SU-DHL-6 (cell line): Measurements from ENCODE around the gene UBE3B.

Source experiments
- H2AFZ ChIP-seq: fragments of 200-600 bp; sonication (generic); 2 replicates; pipeline ENCODE4 v1.6.1; 2014; ENCODE audit warnings: low read depth, mild to moderate bottlenecking, moderate library complexity, mixed read lengths, antibody characterized with exemption, low read length; ENCODE audit not compliant: severe bottlenecking
- H3F3A ChIP-seq: fragments of 200-600 bp; shearing (Covaris generic); 2 replicates; pipeline ENCODE4 v1.6.0; 2016; ENCODE audit warnings: antibody characterized with exemption, mild to moderate bottlenecking; ENCODE audit not compliant: insufficient read depth
- H3K27ac ChIP-seq: fragments of 200-600 bp; sonication (generic); 2 replicates; pipeline ENCODE4 v1.5.1; 2016; ENCODE audit warnings: low read depth, mild to moderate bottlenecking, low read length, moderate library complexity, mixed read lengths
- H3K27me3 ChIP-seq: fragments of 200-600 bp; sonication (generic), shearing (Covaris generic); 2 replicates; pipeline ENCODE4 v1.6.0; 2014; ENCODE audit warnings: mild to moderate bottlenecking, low read length
- H3K36me3 ChIP-seq: fragments of 200-600 bp; sonication (generic); 2 replicates; pipeline ENCODE4 v1.6.1; 2014; ENCODE audit warnings: mild to moderate bottlenecking, low read length, mixed read lengths
- H3K4me2 ChIP-seq: fragments of 300-600, 200-600 bp; shearing (Covaris generic), sonication (generic); 2 replicates; pipeline ENCODE4 v1.6.0; 2014; ENCODE audit warnings: low read length, low read depth, mild to moderate bottlenecking; ENCODE audit not compliant: poor library complexity, severe bottlenecking
- H3K4me3 ChIP-seq: fragments of 200-600 bp; sonication (generic); 2 replicates; pipeline ENCODE4 v1.5.1; 2014; ENCODE audit warnings: antibody characterized with exemption, low read length, mild to moderate bottlenecking, mixed read lengths; ENCODE audit not compliant: insufficient read depth, poor library complexity, severe bottlenecking
- H3K79me2 ChIP-seq: fragments of 200-600 bp; sonication (generic); 2 replicates; pipeline ENCODE4 v1.6.1; 2014; ENCODE audit warnings: mild to moderate bottlenecking, low read length, moderate library complexity; ENCODE audit not compliant: insufficient read depth
- H3K9ac ChIP-seq: fragments of 200-600 bp; sonication (generic); 2 replicates; pipeline ENCODE4 v1.7.0; 2014; ENCODE audit warnings: mild to moderate bottlenecking, low read length
- H3K9me2 ChIP-seq: fragments of 200-600 bp; sonication (generic); replicated peaks from 2 replicates; pipeline ENCODE4 v1.6.1; 2014; ENCODE audit warnings: low read length; ENCODE audit not compliant: insufficient read depth
- H3K9me3 ChIP-seq: fragments of 200-600 bp; sonication (generic); 2 replicates; pipeline ENCODE4 v1.6.1; 2014; ENCODE audit warnings: low read length, mixed read lengths; ENCODE audit not compliant: insufficient read depth
- H4K20me1 ChIP-seq: fragments of 200-600 bp; sonication (generic); 2 replicates; pipeline ENCODE4 v1.6.1; 2014; ENCODE audit warnings: low read depth, mild to moderate bottlenecking, antibody characterized with exemption, low read length, moderate library complexity, mixed read lengths
- CTCF ChIP-seq: fragments of 200-600 bp; sonication (generic); IDR thresholded peaks from one replicate; pipeline ENCODE4 v1.5.1; 2017; ENCODE audit warnings: antibody characterized with exemption, mild to moderate bottlenecking, low read length, moderate library complexity; ENCODE audit not compliant: insufficient read depth, poor library complexity, severe bottlenecking
- EZH2phosphoT487 ChIP-seq: fragments of 200-600 bp; sonication (generic), shearing (Covaris generic); conservative IDR thresholded peaks from 2 replicates; pipeline ENCODE4 v1.6.1; 2018; ENCODE audit warnings: mild to moderate bottlenecking, antibody characterized with exemption, low read length, moderate library complexity, mixed read lengths

Gene UBE3B

GRCh38 chr12:109500406-109501185 lies 23.2 kb downstream of the UBE3B start:
- Histone ChIP-seq H3K9ac (no peak overlapping the region), H3K4me2 (no peak overlapping the region), H4K20me1 (no peaks in the 10 kb centered on the region), H3K27me3 (no peaks in the 10 kb centered on the region), H3K9me2 (no peaks in the 10 kb centered on the region), H3F3A (no peaks in the 10 kb centered on the region), H3K36me3 (no peaks in the 10 kb centered on the region; the same call in 1 of the 2 replicates), H3K27ac (no peak overlapping the region), H2AFZ (no peak overlapping the region), H3K9me3 (no peaks in the 10 kb centered on the region), H3K4me3 (no peak overlapping the region), H3K79me2 (no peaks in the 10 kb centered on the region)
- no peak for TF ChIP-seq EZH2phosphoT487

DNA sequence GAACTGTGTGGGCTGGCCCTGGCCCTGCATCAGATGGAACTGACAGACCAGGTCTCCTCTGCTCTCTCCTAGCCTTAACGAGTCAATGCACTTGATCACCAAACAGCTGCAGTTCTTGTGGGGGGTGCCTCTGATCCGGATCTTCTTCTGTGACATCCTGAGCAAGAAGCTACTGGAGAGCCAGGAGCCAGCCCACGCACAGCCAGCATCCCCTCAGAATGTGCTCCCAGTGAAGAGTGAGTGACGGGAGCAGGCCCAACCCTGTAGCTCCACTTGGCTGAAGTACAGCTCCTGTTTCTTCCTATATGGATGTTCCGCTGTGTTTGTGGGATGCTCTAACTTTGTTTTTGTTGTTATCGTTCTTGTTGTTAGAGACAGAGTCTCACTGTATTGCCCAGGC lies 23.9 kb downstream of the UBE3B start:
- H3K36me3 ChIP-seq, result no peaks in the 10 kb centered on the region; the same call in 1 of the 2 replicates
- H3K4me3 ChIP-seq, result no peak overlapping the region
- no peak overlapping the region for H3K27ac ChIP-seq
- no peak overlapping the region for H3K4me2 ChIP-seq
- no peaks in the 10 kb centered on the region for H3F3A ChIP-seq
- no peak overlapping the region for H2AFZ ChIP-seq
- no peaks in the 10 kb centered on the region for H3K27me3 ChIP-seq
- H3K9me2 ChIP-seq, result no peaks in the 10 kb centered on the region
- no peaks in the 10 kb centered on the region for H4K20me1 ChIP-seq
- TF ChIP-seq EZH2phosphoT487 (no peak), CTCF (no peak)
- no peaks in the 10 kb centered on the region for H3K79me2 ChIP-seq
- no peak overlapping the region for H3K9ac ChIP-seq
- no peaks in the 10 kb centered on the region for H3K9me3 ChIP-seq

GRCh38 chr12:109502332-109502731 lies 24.9 kb downstream of the UBE3B start:
- H3K36me3 ChIP-seq, result no peaks in the 10 kb centered on the region; the same call in 1 of the 2 replicates
- no peak for TF ChIP-seq CTCF
- no peak for TF ChIP-seq EZH2phosphoT487
- no peak overlapping the region for H3K4me3 ChIP-seq
- H3K27ac ChIP-seq, result no peak overlapping the region
- no peaks in the 10 kb centered on the region for H3F3A ChIP-seq
- no peaks in the 10 kb centered on the region for H4K20me1 ChIP-seq
- H3K9me3 ChIP-seq, result no peaks in the 10 kb centered on the region
- H3K79me2 ChIP-seq, result no peaks in the 10 kb centered on the region
- H3K9ac ChIP-seq, result no peak overlapping the region
- no peaks in the 10 kb centered on the region for H3K9me2 ChIP-seq
- H3K27me3 ChIP-seq, result no peaks in the 10 kb centered on the region
- H2AFZ ChIP-seq, result no peak overlapping the region
- no peak overlapping the region for H3K4me2 ChIP-seq

- no peaks in the 10 kb centered on the region for H3K9me3 ChIP-seq
- H3K36me3 ChIP-seq, result no peaks in the 10 kb centered on the region; the same call in 1 of the 2 replicates
- no peak overlapping the region for H3K27ac ChIP-seq
- no peak overlapping the region for H3K4me3 ChIP-seq
- no peaks in the 10 kb centered on the region for H3F3A ChIP-seq
- H3K4me2 ChIP-seq, result no peak overlapping the region
- TF ChIP-seq EZH2phosphoT487 (no peak), CTCF (no peak)
- H3K9me2 ChIP-seq, result no peaks in the 10 kb centered on the region
- no peak overlapping the region for H3K9ac ChIP-seq
- no peaks in the 10 kb centered on the region for H4K20me1 ChIP-seq
- H2AFZ ChIP-seq, result no peak overlapping the region
- no peaks in the 10 kb centered on the region for H3K79me2 ChIP-seq
- H3K27me3 ChIP-seq, result no peaks in the 10 kb centered on the region
Measured at GRCh38 chr12:109503611-109504010, 26.2 kb downstream of the UBE3B start.
